ENCODE results near the gene SLC39A6. TPM values are rescaled to one million over a fixed set of nuclear protein-coding genes. Genes with fewer than 3 reads are reported as not detected.

Gene SLC39A6
- total and polyA plus RNA-seq, 2 experiments from 2014 or later = 20.8 to 47.3 TPM

DNA sequence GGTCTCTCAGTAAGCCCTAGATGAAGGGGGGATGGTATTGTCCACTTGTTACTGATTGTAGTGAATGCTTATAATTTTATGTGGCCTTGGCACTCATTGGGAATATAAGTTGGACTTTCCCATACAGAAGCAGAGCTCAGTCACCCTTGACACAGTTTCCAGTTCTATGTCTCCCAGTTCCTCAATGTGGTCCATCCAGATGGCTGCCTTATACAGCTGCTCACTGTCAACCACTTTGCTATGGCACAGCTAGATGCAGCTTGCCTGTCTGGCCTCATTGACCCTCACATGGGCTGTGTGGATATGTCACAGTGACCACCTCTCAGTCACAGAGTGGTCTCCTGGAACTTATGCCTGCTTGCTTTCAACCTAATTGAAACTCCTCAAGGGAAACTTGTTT lies 21.7 kb downstream of the SLC39A6 start:
- Histone ChIP-seq H2AFZ (no peak overlapping the region), H3K36me3 (ENCODE audit: insufficient read depth) (peaks cover 14% of the 10 kb centered on the region), H3K4me3 (no peak overlapping the region), H3K27me3 (ENCODE audit: insufficient read depth) (no peaks in the 10 kb centered on the region), H3K27ac (ENCODE audit: low read depth) (no peak overlapping the region), H3K4me2 (no peak overlapping the region), H4K20me1 (replicated peaks; ENCODE audit: insufficient read depth) (no peaks in the 10 kb centered on the region), H3F3A (replicated peaks; ENCODE audit: low read depth) (no peaks in the 10 kb centered on the region), H3K9me2 (ENCODE audit: insufficient read depth) (no peaks in the 10 kb centered on the region), H3K79me2 (replicated peaks; ENCODE audit: insufficient read depth) (no peaks in the 10 kb centered on the region), H3K4me1 (ENCODE audit: insufficient read depth) (no peaks in the 10 kb centered on the region)
- DNase-seq (ENCODE audit: low spot score) (no peak), ATAC-seq (no peak)
- Mint-ChIP-seq H3K4me1 (no peaks in the 10 kb centered on the region), H3K27ac (no peak overlapping the region), H3K27me3 (ENCODE audit: insufficient read depth, low read depth, poor library complexity) (peaks cover 4% of the 10 kb centered on the region), H3K9me3 (peaks cover 12% of the 10 kb centered on the region), H3K4me3 (no peak overlapping the region), H3K36me3 (ENCODE audit: low read depth) (peaks cover 32% of the 10 kb centered on the region)
- no peak for TF ChIP-seq REST (IDR thresholded peaks at IDR 0.05; ENCODE audit: unreplicated experiment)
- no peak for TF ChIP-seq POLR2AphosphoS5 (IDR thresholded peaks at IDR 0.05; ENCODE audit: low read depth)
- TF ChIP-seq CTCF (conservative IDR thresholded peaks at IDR 0.05; ENCODE audit: low read depth in 2 of 2) = no peak

DNA sequence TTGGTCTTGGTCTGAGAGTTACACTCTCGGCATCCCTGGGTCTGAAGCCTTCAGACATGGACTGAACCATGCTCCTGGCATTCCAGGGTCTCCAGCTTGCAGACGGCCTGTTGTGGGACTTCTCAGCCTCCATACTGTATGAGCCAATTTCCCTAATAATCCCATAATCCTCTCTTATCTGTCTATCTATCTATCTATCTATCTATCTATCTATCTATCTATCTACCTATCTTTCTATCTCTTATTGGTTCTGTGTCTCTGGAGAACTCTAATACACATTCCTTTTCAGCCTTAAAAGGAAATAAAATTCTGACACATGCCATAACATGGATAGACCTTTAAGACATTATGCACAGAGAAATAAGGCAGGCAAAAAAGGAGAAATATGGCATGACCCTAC lies 24.4 kb downstream of the SLC39A6 start:
- no peak overlapping the region for H3K27ac Mint-ChIP-seq
- H3K79me2 ChIP-seq (replicated peaks; ENCODE audit: insufficient read depth) = no peaks in the 10 kb centered on the region
- no peak for TF ChIP-seq REST (IDR thresholded peaks at IDR 0.05; ENCODE audit: unreplicated experiment)
- no peak for TF ChIP-seq ZNF331 (CRISPR knock-in tag; IDR thresholded peaks at IDR 0.05; ENCODE audit: low read depth)
- no peak for TF ChIP-seq NANOG (IDR thresholded peaks at IDR 0.05; ENCODE audit: borderline replicate concordance)
- TF ChIP-seq CTCF (conservative IDR thresholded peaks at IDR 0.05; ENCODE audit: low read depth in 2 of 2) = no peak
- no peak for TF ChIP-seq ETS1 (IDR thresholded peaks at IDR 0.05)
- no peak for TF ChIP-seq EZH2 (IDR thresholded peaks at IDR 0.05; ENCODE audit: low read depth, unreplicated experiment)
- TF ChIP-seq POLR2AphosphoS5 (IDR thresholded peaks at IDR 0.05; ENCODE audit: low read depth) = no peak
- no peak for TF ChIP-seq JUNB (IDR thresholded peaks at IDR 0.05; ENCODE audit: unreplicated experiment)
- TF ChIP-seq EZH2phosphoT487 (IDR thresholded peaks at IDR 0.05; ENCODE audit: unreplicated experiment) = no peak

More for the DNA sequence above, 24.4 kb downstream of the SLC39A6 start:
- Histone ChIP-seq H3K9me2 (ENCODE audit: insufficient read depth) (no peaks in the 10 kb centered on the region), H2AFZ (no peak overlapping the region), H4K20me1 (replicated peaks; ENCODE audit: insufficient read depth) (no peaks in the 10 kb centered on the region), H3K27ac (ENCODE audit: low read depth) (no peak overlapping the region), H3K4me3 (no peak overlapping the region), H3K4me1 (ENCODE audit: insufficient read depth) (no peaks in the 10 kb centered on the region), H3K4me2 (no peak overlapping the region), H3K36me3 (ENCODE audit: insufficient read depth) (peaks cover 3% of the 10 kb centered on the region), H3K27me3 (ENCODE audit: insufficient read depth) (no peaks in the 10 kb centered on the region), H3F3A (replicated peaks; ENCODE audit: low read depth) (no peaks in the 10 kb centered on the region)
- Mint-ChIP-seq H3K4me3 (no peak overlapping the region), H3K4me1 (no peaks in the 10 kb centered on the region), H3K27me3 (ENCODE audit: insufficient read depth, low read depth, poor library complexity) (peaks cover 6% of the 10 kb centered on the region), H3K36me3 (ENCODE audit: low read depth) (peaks cover 22% of the 10 kb centered on the region), H3K9me3 (peaks cover 26% of the 10 kb centered on the region)
- DNase-seq (ENCODE audit: low spot score) (no peak), ATAC-seq (no peak)

Data from GM23338 (cell line).